ENCODE results near the gene ASTL.
A peak's percentile ranks its signal among the peaks of the same experiment; 100 is the strongest.

Gene ASTL

GRCh38 chr2:96148410-96149217 is 10.3 kb upstream of the ASTL start (continued):
- TF ChIP-seq ZNF398 (tag by site-specific recombination; IDR thresholded peaks at IDR 0.05): peak; percentile 73; the same call in 1 of the 2 replicates
- TF ChIP-seq ZFHX2 (tag by site-specific recombination; conservative IDR thresholded peaks at IDR 0.05): peak; percentile 81
- TF ChIP-seq ELK4 (IDR thresholded peaks at IDR 0.05; ENCODE audit: borderline replicate concordance, low read depth, low read length): no peak
- TF ChIP-seq ZEB2 (tag by site-specific recombination; IDR thresholded peaks at IDR 0.05): 0 out of 2 replicates have a peak, but pooled peaks have one; percentile 34
- no peak for TF ChIP-seq ZNF274 (IDR thresholded peaks at IDR 0.05; ENCODE audit: low read length)
- no peak for TF ChIP-seq ZNF274 (tag by site-specific recombination; IDR thresholded peaks at IDR 0.05; ENCODE audit: borderline replicate concordance)

- ChIA-PET POLR2A (no interaction called here), CTCF (interaction anchor here (0.6 to 2.9 kb wide), 8 partner anchors 10 to 119 kb away, joined by 3 to 17 read pairs (median 4); no protein-coding TSS in a partner anchor)
- Histone ChIP-seq H3K27ac (ENCODE audit: extremely low read depth, low read depth, low read length) (no peak overlapping the region), H3K4me3 (ENCODE audit: low read depth, low read length) (no peak overlapping the region), H3K4me1 (ENCODE audit: control insufficient read depth, insufficient read depth, low read length) (peaks cover 9% of the 10 kb centered on the region; the same call in 1 of the 2 replicates), H3K36me3 (ENCODE audit: control insufficient read depth in 2 of 2, insufficient read depth in 1 of 2, low read length in 2 of 2) (no peaks in the 10 kb centered on the region), H3K9me3 (ENCODE audit: control insufficient read depth, insufficient read depth, low read depth, low read length) (no peaks in the 10 kb centered on the region)
- TF ChIP-seq CTCF (tag by site-specific recombination; IDR thresholded peaks at IDR 0.05) (0 out of 2 replicates have a peak, but pooled peaks have one; percentile 21), ZNF530 (tag by site-specific recombination; IDR thresholded peaks at IDR 0.05; ENCODE audit: low read depth) (no peak)
Measured at GRCh38 chr2:96147593-96148201, 9.4 kb upstream of the ASTL start.

GRCh38 chr2:96146881-96147592 is 8.7 kb upstream of the ASTL start:
- peaks cover 9% of the 10 kb centered on the region; the same call in 1 of the 2 replicates for H3K4me1 ChIP-seq (ENCODE audit: control insufficient read depth, insufficient read depth, low read length)
- no peaks in the 10 kb centered on the region for H3K36me3 ChIP-seq (ENCODE audit: control insufficient read depth in 2 of 2, insufficient read depth in 1 of 2, low read length in 2 of 2)
- ChIA-PET CTCF (interaction anchor here (0.6 to 2.7 kb wide), 5 partner anchors 10 to 120 kb away, joined by 3 to 14 read pairs (median 4); no protein-coding TSS in a partner anchor), POLR2A (no interaction called here)
- H3K9me3 ChIP-seq (ENCODE audit: control insufficient read depth, insufficient read depth, low read depth, low read length): no peaks in the 10 kb centered on the region
- no peak overlapping the region for H3K27ac ChIP-seq (ENCODE audit: extremely low read depth, low read depth, low read length)
- H3K4me3 ChIP-seq (ENCODE audit: low read depth, low read length): no peak overlapping the region
- TF ChIP-seq ZBTB20 (tag by site-specific recombination; IDR thresholded peaks at IDR 0.05) (peak; percentile 18; the same call in 1 of the 2 replicates), ZNF777 (tag by site-specific recombination; IDR thresholded peaks at IDR 0.05; ENCODE audit: borderline replicate concordance) (no peak)

Data from HEK293 (cell line).